ENCODE measurements around the gene PMEL. TPM values are rescaled to one million over a fixed set of nuclear protein-coding genes. Genes with fewer than 3 reads are reported as not detected.

Gene PMEL
- total and polyA plus RNA-seq, 2 of the 8 experiments (the other 6 are each of a cell fraction or from before 2014, with no cell fraction given) = 120 to 382 TPM

GRCh38 chr12:55942055-55942454 is 23.8 kb downstream of the PMEL start (continued):
- TF ChIP-seq USF2 (IDR thresholded peaks at IDR 0.05; ENCODE audit: low read length) = no peak
- TF ChIP-seq GTF2F1 (IDR thresholded peaks at IDR 0.05; ENCODE audit: borderline replicate concordance, low read depth, low read length) = no peak
- TF ChIP-seq RNF2 (IDR thresholded peaks at IDR 0.05; ENCODE audit: borderline replicate concordance, low read depth, low read length, missing control alignments, poor library complexity, severe bottlenecking) = no peak
- no peak for TF ChIP-seq HDAC6 (IDR thresholded peaks at IDR 0.05; ENCODE audit: low read depth, low read length)
- no peak for TF ChIP-seq BRCA1 (IDR thresholded peaks at IDR 0.05; ENCODE audit: low read depth, low read length)

Measured in H1 (cell line).